ENCODE data around the gene SCUBE1. TPM values are rescaled to one million over a fixed set of nuclear protein-coding genes. Genes with fewer than 3 reads are reported as not detected.
A peak's percentile ranks its signal among the peaks of the same experiment; 100 is the strongest.

The SCUBE1 gene
- total and polyA plus RNA-seq, 3 donors from 2014 or later, result 11.0 to 28.9 (median 23.5) TPM

GRCh38 chr22:43256976-43257545 is 86.1 kb downstream of the SCUBE1 start:
- Histone ChIP-seq H3K4me1 (peaks cover 34% of the 10 kb centered on the region), H3K4me3 (no peak overlapping the region), H3K27me3 (no peaks in the 10 kb centered on the region), H3K36me3 (ENCODE audit: low read depth, missing control alignments) (no peaks in the 10 kb centered on the region), H3K9me3 (no peaks in the 10 kb centered on the region), H3K27ac (no peak overlapping the region)
- no peak for DNase-seq
- WGBS, 2 donors, result 65 to 77% methylated on average over 8 of the region's 8 CpGs
- TF ChIP-seq CTCF (IDR thresholded peaks at IDR 0.05) (no peak), POLR2A (IDR thresholded peaks at IDR 0.05) (no peak)
- intact Hi-C loops (cut with DNase I; ENCODE audit: low total_unique reads), result no loop called here

GRCh38 chr22:43256569-43256968 is 86.6 kb downstream of the SCUBE1 start:
- intact Hi-C loops (cut with DNase I; ENCODE audit: low total_unique reads), result no loop called here
- Histone ChIP-seq H3K4me1 (peaks cover 32% of the 10 kb centered on the region), H3K4me3 (no peak overlapping the region), H3K9me3 (no peaks in the 10 kb centered on the region), H3K27ac (no peak overlapping the region), H3K36me3 (ENCODE audit: low read depth, missing control alignments) (no peaks in the 10 kb centered on the region), H3K27me3 (no peaks in the 10 kb centered on the region)
- WGBS, 2 donors, result 67 to 80% methylated on average over 9 of the region's 9 CpGs
- no peak for DNase-seq
- TF ChIP-seq CTCF (IDR thresholded peaks at IDR 0.05), result no peak

DNA sequence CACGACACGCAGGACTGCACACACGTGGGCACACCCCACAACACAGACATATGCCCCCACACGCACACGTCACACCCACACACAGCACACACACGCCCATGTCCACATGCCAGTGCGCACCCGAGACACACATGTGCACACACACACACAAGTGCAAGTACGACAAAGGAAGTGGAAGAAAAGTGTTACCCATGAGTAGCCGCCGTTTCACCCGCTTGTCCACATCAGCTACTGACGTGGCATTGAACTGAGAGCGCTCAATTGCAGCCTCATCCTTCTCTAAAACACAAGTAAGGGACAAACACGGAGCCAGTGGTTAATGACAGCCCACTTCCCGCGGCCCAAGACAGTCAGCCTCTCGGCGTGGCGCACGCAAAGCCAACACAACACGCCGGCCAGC is 87.9 kb downstream of the SCUBE1 start:
- DNase-seq, result no peak
- H3K27ac ChIP-seq, result no peak overlapping the region
- 90 to 96% methylated on average over 17 to 23 of the region's 23 CpGs for WGBS, 2 donors
- H3K27me3 ChIP-seq, result no peaks in the 10 kb centered on the region
- intact Hi-C loops (cut with DNase I; ENCODE audit: low total_unique reads), result no loop called here
- no peaks in the 10 kb centered on the region for H3K9me3 ChIP-seq
- no peak for TF ChIP-seq POLR2A (IDR thresholded peaks at IDR 0.05)
- no peak for TF ChIP-seq CTCF (IDR thresholded peaks at IDR 0.05)
- no peaks in the 10 kb centered on the region for H3K36me3 ChIP-seq (ENCODE audit: low read depth, missing control alignments)
- no peak overlapping the region for H3K4me3 ChIP-seq
- peaks cover 19% of the 10 kb centered on the region for H3K4me1 ChIP-seq

DNA sequence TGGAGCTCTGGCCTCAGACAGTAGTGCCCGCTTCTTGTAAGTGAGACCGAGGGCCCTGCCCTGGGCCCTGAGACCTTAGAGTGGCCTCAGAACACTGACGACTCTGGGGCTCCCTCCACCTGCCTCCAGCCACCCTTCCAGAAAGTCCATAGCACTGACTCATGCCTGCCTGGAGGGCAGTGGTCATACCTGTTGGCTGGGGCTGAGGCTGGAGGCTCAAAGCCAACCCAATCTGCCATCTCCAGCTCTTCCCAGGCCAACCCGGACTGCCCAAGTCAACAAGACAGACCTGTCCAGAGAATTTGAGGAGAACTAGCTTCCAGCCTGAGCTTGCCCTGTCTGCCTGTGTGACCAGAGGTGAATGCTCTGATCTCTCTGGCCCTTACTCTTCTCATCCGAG is 89.3 kb downstream of the SCUBE1 start:
- Histone ChIP-seq H3K36me3 (ENCODE audit: low read depth, missing control alignments) (no peaks in the 10 kb centered on the region), H3K27me3 (no peaks in the 10 kb centered on the region), H3K4me3 (no peak overlapping the region), H3K27ac (no peak overlapping the region), H3K4me1 (peaks cover 12% of the 10 kb centered on the region), H3K9me3 (no peaks in the 10 kb centered on the region)
- TF ChIP-seq CTCF (IDR thresholded peaks at IDR 0.05) (no peak), POLR2A (IDR thresholded peaks at IDR 0.05) (no peak)
- DNase-seq, result no peak
- intact Hi-C loops (cut with DNase I; ENCODE audit: low total_unique reads), result no loop called here
- WGBS, 2 donors, result 80 to 97% methylated on average over 1 to 5 of the region's 5 CpGs

DNA sequence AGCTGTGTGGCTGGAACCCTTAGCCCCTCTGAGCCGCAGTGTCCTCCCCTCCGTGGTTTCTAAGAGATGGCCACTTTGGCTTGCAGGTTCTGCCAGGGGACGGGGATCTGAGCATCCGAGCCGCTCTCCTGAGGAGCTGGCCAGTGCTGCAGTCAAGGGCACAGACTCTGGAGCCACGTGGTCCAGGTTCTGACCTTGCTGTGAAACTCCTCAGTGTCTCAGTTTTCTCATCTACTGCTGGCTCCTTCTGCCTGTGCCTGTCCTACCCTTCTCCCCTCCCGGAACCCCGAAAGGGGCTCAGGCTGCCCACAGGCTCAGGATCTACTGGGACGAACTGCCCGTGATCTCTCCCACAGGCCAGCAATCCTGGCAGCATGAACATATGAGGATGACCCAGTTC is 90.9 kb downstream of the SCUBE1 start:
- Histone ChIP-seq H3K9me3 (no peaks in the 10 kb centered on the region), H3K4me3 (no peak overlapping the region), H3K27me3 (no peaks in the 10 kb centered on the region), H3K36me3 (ENCODE audit: low read depth, missing control alignments) (no peaks in the 10 kb centered on the region), H3K27ac (no peak overlapping the region), H3K4me1 (peaks cover 4% of the 10 kb centered on the region)
- peak; percentile 45 for DNase-seq
- 76 to 86% methylated on average over 7 to 10 of the region's 10 CpGs for whole genome bisulfite sequencing, 2 donors
- TF ChIP-seq CTCF (IDR thresholded peaks at IDR 0.05) (no peak), POLR2A (IDR thresholded peaks at IDR 0.05) (no peak)
- intact Hi-C loops (cut with DNase I; ENCODE audit: low total_unique reads), result no loop called here
